Liver (tissue), 9 donors: ENCODE measurements around the gene FBXW2. TPM values are rescaled to one million over a fixed set of nuclear protein-coding genes. Genes with fewer than 3 reads are reported as not detected.

Source experiments
- DNase-seq: peaks from one replicate; pipeline ENCODE4 v3.0.0-alpha.2; 2017; ENCODE audit warnings: low spot score
- H3K27ac ChIP-seq, 2 donors: one replicate each; pipeline ENCODE4 v1.7.0; 2013; ENCODE audit warnings: inconsistent platforms in 2 of 2, low read length in 2 of 2, control low read depth in 1 of 2, low read depth in 1 of 2, mild to moderate bottlenecking in 1 of 2
- H3K27me3 ChIP-seq, 4 donors: one replicate each; pipeline versions ENCODE4 v1.6.1 to v1.7.0; 2013; ENCODE audit warnings: low read length in 3 of 4, inconsistent platforms in 1 of 4, mild to moderate bottlenecking in 1 of 4, moderate library complexity in 1 of 4; ENCODE audit not compliant: control insufficient read depth in 4 of 4, insufficient read depth in 4 of 4
- H3K36me3 ChIP-seq, 4 donors: one replicate each; pipeline versions ENCODE4 v1.6.1 to v1.7.0; 2013; ENCODE audit warnings: low read length in 3 of 4, mild to moderate bottlenecking in 3 of 4, low read depth in 1 of 4, moderate library complexity in 1 of 4; ENCODE audit not compliant: control insufficient read depth in 4 of 4, insufficient read depth in 3 of 4
- H3K4me1 ChIP-seq, 4 donors: one replicate each; pipeline versions ENCODE4 v1.6.1 to v1.7.0; 2013; ENCODE audit warnings: low read length in 3 of 4, mild to moderate bottlenecking in 3 of 4, moderate library complexity in 1 of 4; ENCODE audit not compliant: control insufficient read depth in 4 of 4, insufficient read depth in 4 of 4
- H3K4me3 ChIP-seq, 3 donors: one replicate each; pipeline versions ENCODE4 v1.6.1 to v1.7.0; 2013; ENCODE audit warnings: low read length in 3 of 3, control low read depth in 1 of 3, low read depth in 1 of 3, mild to moderate bottlenecking in 1 of 3
- H3K9ac ChIP-seq, 2 donors: one replicate each; pipeline ENCODE4 v1.7.0; 2013; ENCODE audit warnings: low read length in 2 of 2, mild to moderate bottlenecking in 2 of 2, moderate library complexity in 2 of 2, control low read depth in 1 of 2, low read depth in 1 of 2
- H3K9me3 ChIP-seq, 4 donors: one replicate each; pipeline versions ENCODE4 v1.6.1 to v1.7.0; 2013; ENCODE audit warnings: low read length in 3 of 4; ENCODE audit not compliant: control insufficient read depth in 4 of 4
- ATF3 ChIP-seq: IDR thresholded peaks from 2 replicates; pipeline ENCODE4 v1.6.1; 2016; ENCODE audit warnings: antibody characterized with exemption
- EGR1 ChIP-seq, 2 donors: IDR thresholded peaks; 2 replicates each; pipeline ENCODE4 v1.6.1; 2016 to 2018; ENCODE audit warnings: antibody characterized with exemption in 2 of 2, low read depth in 2 of 2
- FOXA1 ChIP-seq: IDR thresholded peaks from 2 replicates; pipeline ENCODE4 v1.6.1; 2016; ENCODE audit warnings: antibody characterized with exemption
- FOXA2 ChIP-seq: IDR thresholded peaks from 2 replicates; pipeline ENCODE4 v1.6.1; 2016; ENCODE audit warnings: antibody characterized with exemption
- GABPA ChIP-seq, 2 donors: IDR thresholded peaks in 1 of 2; conservative IDR thresholded peaks in 1 of 2; 2 replicates each; pipeline ENCODE4 v1.6.1; 2016; ENCODE audit warnings: antibody characterized with exemption in 2 of 2, mild to moderate bottlenecking in 1 of 2, moderate library complexity in 1 of 2
- HNF4A ChIP-seq, 2 donors: conservative IDR thresholded peaks; 2 replicates each; pipeline ENCODE4 v1.6.1; 2016; ENCODE audit warnings: antibody characterized with exemption in 2 of 2, mild to moderate bottlenecking in 2 of 2
- HNF4G ChIP-seq: IDR thresholded peaks from 2 replicates; pipeline ENCODE4 v1.6.1; 2016; ENCODE audit warnings: antibody characterized with exemption
- JUND ChIP-seq, 2 donors: IDR thresholded peaks; 2 replicates each; pipeline ENCODE4 v1.6.1; 2016; ENCODE audit warnings: antibody characterized with exemption in 2 of 2
- MAX ChIP-seq: IDR thresholded peaks from 2 replicates; pipeline ENCODE4 v1.6.1; 2016; ENCODE audit warnings: antibody characterized with exemption
- NR2F2 ChIP-seq: IDR thresholded peaks from 2 replicates; pipeline ENCODE4 v1.6.1; 2016; ENCODE audit warnings: antibody characterized with exemption
- RAD21 ChIP-seq, 2 donors: IDR thresholded peaks; 2 replicates each; pipeline ENCODE4 v1.6.1; 2016; ENCODE audit warnings: antibody characterized with exemption in 2 of 2, mild to moderate bottlenecking in 2 of 2
- REST ChIP-seq: IDR thresholded peaks from 2 replicates; pipeline ENCODE4 v1.6.1; 2016; ENCODE audit warnings: antibody characterized with exemption, mild to moderate bottlenecking
- RXRA ChIP-seq, 2 donors: IDR thresholded peaks; 2 replicates each; pipeline ENCODE4 v1.6.1; 2017 to 2018; ENCODE audit warnings: antibody characterized with exemption in 2 of 2, mild to moderate bottlenecking in 1 of 2
- SP1 ChIP-seq: IDR thresholded peaks from 2 replicates; pipeline ENCODE4 v1.6.1; 2018; ENCODE audit warnings: antibody characterized with exemption, mild to moderate bottlenecking
- TAF1 ChIP-seq: conservative IDR thresholded peaks from 2 replicates; pipeline ENCODE4 v1.6.1; 2016; ENCODE audit warnings: antibody characterized with exemption, mild to moderate bottlenecking
- YY1 ChIP-seq: IDR thresholded peaks from 2 replicates; pipeline ENCODE4 v1.6.1; 2016; ENCODE audit warnings: antibody characterized with exemption, mild to moderate bottlenecking
- whole genome bisulfite sequencing: extraction: QIAGEN DNeasy Blood & Tissue Kit; methylation state at CpG from one replicate; pipeline ENCODE4 v1.1.7; 2013; 5-methylcytosine and 5-hydroxymethylcytosine counted together
- polyA plus RNA-seq, 2 donors: library from polyadenylated mRNA; stranded (reverse) in 1 of 2; unstranded in 1 of 2; fragments of 200-250 nt in 1 of 2; fragments of >200 nt in 1 of 2; fragmentation: Nextera tagmentation in 1 of 2; extraction: Ambion mirVana in 1 of 2; gene quantifications; one replicate each; pipeline versions ENCODE4 v1.2.1 to v1.2.3, GENCODE V29; 2013 to 2015
- total RNA-seq, 2 donors: library from RNA; depleted of rRNA; stranded (reverse); fragments of >200 nt; gene quantifications; one replicate each; pipeline ENCODE4 v1.2.3, GENCODE V29; 2014
- TF ChIP-seq, protein P1 (sequence below): fragments of 150-350 bp; IDR thresholded peaks from 2 replicates; pipeline ENCODE4 v1.5.1; 2017; ENCODE audit warnings: improper control_type of control experiment, low read depth, low read length; ENCODE audit not compliant: missing input control
- TF ChIP-seq, protein P2 (sequence below): IDR thresholded peaks from 2 replicates; pipeline ENCODE4 v1.6.1; 2016; ENCODE audit warnings: antibody characterized with exemption
- donor health status: healthy.
- donor health status: healthy.
- donor health status: healthy.
- donor health status: healthy.
- donor health status: healthy.

FBXW2 gene
- total and polyA plus RNA-seq, 4 donors = 7.0 to 40.9 (median 22.5) TPM

GRCh38 chr9:120714088-120714845 is 78.9 kb downstream of the FBXW2 start, which contains the start of gene MEGF9:
TSS of gene MEGF9 (minus strand) at chr9:120714470. CDS start at chr9:120714358, 112 bp downstream.
- Histone ChIP-seq H3K4me1 (peaks cover 7 to 55% (median 23%) of the 10 kb centered on the region in 4 donors), H3K9ac (peak within 1 kb of the TSS; percentile 80 to 95), H3K27me3 (no peaks in the 10 kb centered on the region), H3K4me3 (peak within 1 kb of the TSS; percentile 79 to 91 (median 85)), H3K27ac (peak within 1 kb of the TSS; percentile 86 to 87), H3K9me3 (no peaks in the 10 kb centered on the region), H3K36me3 (no peaks in the 10 kb centered on the region)
- TF ChIP-seq RAD21 (IDR thresholded peaks at IDR 0.05) = peak in 1 of 2 donors; percentile 36
- TF ChIP-seq EGR1 (IDR thresholded peaks at IDR 0.05; ENCODE audit: low read depth in 2 of 2) = no peak
- TF ChIP-seq RXRA (IDR thresholded peaks at IDR 0.05) = no peak
- peak; percentile 80 for TF ChIP-seq SP1
- peak; percentile 74 for TF ChIP-seq REST
- under 1% methylated on average over 102 of the region's 102 CpGs for WGBS
- peak; percentile 98 for DNase-seq

DNA sequence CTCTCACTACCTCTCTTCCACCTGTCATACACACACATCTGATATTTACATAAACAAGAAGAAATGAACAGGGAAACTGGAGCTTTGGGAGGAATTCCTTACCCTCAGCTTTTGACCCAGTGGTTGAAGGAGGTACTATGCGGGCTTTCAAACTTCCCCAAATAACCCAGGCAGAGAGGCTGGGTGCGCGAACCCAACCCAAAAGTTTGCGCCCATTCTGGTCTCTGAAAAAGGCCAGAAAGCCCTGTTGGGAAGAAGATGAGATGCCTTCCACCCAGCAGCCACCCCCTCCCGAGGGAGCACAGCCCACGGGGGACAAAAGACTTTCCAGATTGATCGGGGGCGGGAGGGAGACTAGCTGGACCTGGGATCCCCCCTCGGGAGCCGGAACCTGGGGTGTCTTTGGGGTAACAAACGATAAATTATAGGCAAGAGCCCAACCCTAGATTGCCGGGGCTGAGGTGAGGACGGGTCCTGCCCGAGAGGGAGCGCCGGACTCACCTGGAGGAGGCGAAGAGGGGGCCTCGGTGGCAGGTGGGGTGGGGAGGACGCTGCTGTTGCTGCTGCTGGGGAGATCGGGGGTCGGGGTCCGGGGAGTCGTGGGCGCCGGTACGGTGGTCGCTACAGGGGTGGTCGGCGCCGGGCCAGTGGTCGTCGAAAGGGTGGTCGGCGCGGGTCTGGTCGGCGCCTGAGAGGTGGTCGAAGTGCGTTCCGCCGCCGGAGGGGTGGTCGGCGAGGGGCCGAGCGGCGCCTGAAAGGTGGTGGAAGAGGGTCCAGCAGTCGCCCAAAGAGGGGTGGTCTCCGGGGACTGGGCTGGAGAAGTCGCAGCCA is 79.7 kb downstream of the FBXW2 start:
- WGBS = under 1% methylated on average over 50 of the region's 50 CpGs
- TF ChIP-seq ATF3 (no peak), GABPA (IDR thresholded peaks at IDR 0.05 in 1 of 2, conservative IDR thresholded peaks at IDR 0.05 in 1 of 2) (no peak), REST (no peak), SP1 (no peak), EGR1 (IDR thresholded peaks at IDR 0.05; ENCODE audit: low read depth in 2 of 2) (no peak), RXRA (IDR thresholded peaks at IDR 0.05) (peak in 1 of 2 donors; percentile 4), HNF4G (no peak), FOXA2 (no peak), YY1 (no peak), RAD21 (IDR thresholded peaks at IDR 0.05) (peak in 1 of 2 donors; percentile 8), HNF4A (conservative IDR thresholded peaks at IDR 0.05) (no peak), TAF1 (no peak), FOXA1 (no peak), NR2F2 (no peak), MAX (no peak), JUND (IDR thresholded peaks at IDR 0.05) (no peak)
- TF ChIP-seq, protein P1, sequence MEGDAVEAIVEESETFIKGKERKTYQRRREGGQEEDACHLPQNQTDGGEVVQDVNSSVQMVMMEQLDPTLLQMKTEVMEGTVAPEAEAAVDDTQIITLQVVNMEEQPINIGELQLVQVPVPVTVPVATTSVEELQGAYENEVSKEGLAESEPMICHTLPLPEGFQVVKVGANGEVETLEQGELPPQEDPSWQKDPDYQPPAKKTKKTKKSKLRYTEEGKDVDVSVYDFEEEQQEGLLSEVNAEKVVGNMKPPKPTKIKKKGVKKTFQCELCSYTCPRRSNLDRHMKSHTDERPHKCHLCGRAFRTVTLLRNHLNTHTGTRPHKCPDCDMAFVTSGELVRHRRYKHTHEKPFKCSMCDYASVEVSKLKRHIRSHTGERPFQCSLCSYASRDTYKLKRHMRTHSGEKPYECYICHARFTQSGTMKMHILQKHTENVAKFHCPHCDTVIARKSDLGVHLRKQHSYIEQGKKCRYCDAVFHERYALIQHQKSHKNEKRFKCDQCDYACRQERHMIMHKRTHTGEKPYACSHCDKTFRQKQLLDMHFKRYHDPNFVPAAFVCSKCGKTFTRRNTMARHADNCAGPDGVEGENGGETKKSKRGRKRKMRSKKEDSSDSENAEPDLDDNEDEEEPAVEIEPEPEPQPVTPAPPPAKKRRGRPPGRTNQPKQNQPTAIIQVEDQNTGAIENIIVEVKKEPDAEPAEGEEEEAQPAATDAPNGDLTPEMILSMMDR = peak; percentile 30
- TF ChIP-seq, protein P2, sequence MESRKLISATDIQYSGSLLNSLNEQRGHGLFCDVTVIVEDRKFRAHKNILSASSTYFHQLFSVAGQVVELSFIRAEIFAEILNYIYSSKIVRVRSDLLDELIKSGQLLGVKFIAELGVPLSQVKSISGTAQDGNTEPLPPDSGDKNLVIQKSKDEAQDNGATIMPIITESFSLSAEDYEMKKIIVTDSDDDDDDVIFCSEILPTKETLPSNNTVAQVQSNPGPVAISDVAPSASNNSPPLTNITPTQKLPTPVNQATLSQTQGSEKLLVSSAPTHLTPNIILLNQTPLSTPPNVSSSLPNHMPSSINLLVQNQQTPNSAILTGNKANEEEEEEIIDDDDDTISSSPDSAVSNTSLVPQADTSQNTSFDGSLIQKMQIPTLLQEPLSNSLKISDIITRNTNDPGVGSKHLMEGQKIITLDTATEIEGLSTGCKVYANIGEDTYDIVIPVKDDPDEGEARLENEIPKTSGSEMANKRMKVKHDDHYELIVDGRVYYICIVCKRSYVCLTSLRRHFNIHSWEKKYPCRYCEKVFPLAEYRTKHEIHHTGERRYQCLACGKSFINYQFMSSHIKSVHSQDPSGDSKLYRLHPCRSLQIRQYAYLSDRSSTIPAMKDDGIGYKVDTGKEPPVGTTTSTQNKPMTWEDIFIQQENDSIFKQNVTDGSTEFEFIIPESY = no peak
- Histone ChIP-seq H3K4me3 (peak overlapping the region; percentile 79 to 91 (median 85)), H3K9ac (peak overlapping the region; percentile 80 to 95), H3K27ac (peak overlapping the region; percentile 86 to 87), H3K27me3 (no peaks in the 10 kb centered on the region), H3K36me3 (no peaks in the 10 kb centered on the region), H3K4me1 (peaks cover 10 to 62% (median 27%) of the 10 kb centered on the region in 4 donors), H3K9me3 (no peaks in the 10 kb centered on the region)
- no peak for DNase-seq
